NCI-H774 (cell line): Measurements from ENCODE around the gene PRRC2B.
A peak's percentile ranks its signal among the peaks of the same experiment; 100 is the strongest.
"Not testable (repeated sequence)": the region's sequence is repeated elsewhere in the genome, so short reads cannot be mapped to it uniquely, and the experiment has no call there.

Experiments
- DNase-seq: peaks from one replicate; lab custom pipeline; 2025; lab: John Stamatoyannopoulos, UW

PRRC2B gene

DNA sequence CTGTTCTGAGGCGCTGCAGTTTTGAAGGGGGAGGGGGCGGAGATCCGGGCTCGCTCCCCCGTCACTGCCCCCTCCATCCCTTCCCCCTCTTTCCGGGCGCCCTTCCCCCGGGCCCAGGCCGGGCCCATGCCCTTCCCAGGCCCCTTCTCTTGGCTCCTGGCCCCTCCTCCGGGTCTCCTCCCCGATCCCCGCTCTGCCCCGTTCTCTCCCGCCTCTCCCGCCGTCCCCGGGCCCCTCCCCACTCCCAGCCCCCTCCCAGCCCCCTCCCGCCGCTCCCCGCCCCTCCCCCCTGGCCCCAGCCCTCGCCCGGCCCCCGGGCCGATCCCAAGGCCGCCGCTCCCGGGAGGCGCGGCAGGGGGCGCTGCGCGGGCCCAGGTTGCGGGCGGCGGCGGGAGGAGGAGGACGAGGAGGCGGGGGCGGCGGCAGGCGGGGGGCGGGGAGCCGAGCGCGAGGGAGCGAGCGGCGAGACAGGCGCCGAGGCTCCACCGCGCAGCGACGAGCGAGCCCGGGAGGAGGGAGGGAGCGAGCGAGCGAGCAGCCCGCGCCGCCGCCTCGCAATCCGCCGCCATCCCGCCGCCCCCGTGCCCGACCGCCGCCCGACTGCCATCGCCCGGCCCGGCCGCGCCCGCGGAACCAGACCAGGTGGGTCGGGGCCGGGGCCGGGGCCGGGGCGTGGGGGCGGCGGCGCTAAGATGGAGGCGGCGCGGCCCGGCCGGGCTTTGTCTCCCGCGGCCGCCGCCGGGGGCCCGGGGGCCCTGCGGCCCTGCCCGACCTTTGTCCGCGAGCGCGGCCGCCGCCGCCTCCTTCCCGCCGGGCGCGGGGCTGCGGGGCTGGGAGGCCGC, at the start of gene PRRC2B:
PRRC2B (plus strand) TSS at position 465 of the 842 bp plus-strand sequence. CDS start 36,059 bp downstream, outside the sequence.
- DNase-seq = peak; percentile 92

DNA sequence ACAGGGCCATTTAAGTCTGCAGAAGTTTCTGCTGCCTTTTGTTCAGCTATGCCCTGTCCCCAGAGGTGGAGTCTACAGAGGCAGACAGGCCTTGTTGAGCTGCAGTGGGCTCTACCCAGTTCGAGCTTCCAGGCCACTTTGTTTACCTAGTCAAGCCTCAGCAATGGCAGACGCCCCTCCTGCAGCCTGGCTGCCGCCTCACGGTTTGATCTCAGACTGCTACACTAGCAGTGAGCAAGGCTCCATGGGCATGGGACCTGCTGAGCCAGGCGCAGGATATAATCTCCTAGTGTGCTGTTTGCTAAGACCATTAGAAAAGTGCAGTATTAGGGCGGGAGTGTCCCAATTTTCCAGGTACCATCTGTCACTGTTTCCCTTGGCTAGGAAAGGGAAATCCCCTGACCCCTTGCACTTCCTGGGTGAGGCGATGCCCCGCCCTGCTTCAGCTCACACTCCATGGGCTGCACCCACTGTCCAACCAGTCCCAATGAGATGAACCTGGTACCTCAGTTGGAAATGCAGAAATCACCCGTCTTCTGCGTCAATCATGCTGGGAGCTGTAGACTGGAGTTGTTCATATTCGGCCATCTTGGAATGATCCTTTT, 48.9 kb upstream of the PRRC2B start:
- DNase-seq = not testable (repeated sequence)

DNA sequence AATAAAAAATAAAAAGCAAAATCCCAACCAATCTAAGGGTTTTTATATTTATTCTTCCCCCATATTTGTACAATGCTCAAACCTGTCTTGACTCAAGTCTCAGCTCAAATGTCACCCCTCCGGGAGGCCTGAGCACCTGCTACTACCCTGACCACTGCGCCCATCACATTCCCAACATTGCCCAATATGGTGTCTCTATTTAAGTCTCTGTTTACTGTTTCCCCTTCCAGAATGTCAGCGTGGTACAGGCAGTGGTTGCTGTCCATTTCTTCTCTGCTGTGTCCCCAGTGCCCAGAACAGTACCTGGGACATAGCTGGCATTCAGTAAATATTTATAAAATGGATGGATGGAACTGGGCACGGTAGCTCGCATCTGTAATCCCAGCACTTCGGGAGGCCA, 47.3 kb upstream of the PRRC2B start:
- DNase-seq = no peak

DNA sequence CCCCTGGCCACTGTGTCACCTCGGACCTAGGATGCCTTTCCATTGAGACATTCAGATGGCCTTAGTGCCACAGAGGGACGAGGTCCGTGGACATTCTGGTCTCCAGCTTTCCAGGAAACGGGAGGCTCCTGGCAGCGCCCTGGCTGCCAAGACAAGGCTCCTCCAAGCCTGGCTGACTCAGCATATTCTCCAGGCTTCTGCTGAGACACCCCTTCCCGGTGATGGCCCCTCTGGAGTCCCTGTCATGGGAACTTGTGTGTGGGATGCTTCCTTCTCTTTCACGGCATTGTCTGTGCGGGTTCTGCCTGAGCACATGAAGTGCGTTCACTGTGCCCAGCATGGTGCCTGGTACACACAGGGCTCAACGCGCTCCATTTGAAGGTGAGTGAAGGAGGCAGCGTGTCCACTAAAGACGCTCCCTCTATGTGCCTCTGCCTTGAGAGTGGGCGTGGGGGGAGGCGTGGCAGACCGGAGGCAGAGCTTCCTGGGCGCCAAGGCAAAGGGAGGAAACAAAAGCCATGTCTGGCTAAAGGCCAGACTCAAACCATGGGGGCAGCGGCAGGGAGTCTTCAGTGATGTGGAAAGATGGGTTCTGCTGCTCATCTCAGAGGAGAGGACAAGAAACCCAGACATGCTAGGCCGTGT, 46.4 kb upstream of the PRRC2B start:
- DNase-seq = no peak

DNA sequence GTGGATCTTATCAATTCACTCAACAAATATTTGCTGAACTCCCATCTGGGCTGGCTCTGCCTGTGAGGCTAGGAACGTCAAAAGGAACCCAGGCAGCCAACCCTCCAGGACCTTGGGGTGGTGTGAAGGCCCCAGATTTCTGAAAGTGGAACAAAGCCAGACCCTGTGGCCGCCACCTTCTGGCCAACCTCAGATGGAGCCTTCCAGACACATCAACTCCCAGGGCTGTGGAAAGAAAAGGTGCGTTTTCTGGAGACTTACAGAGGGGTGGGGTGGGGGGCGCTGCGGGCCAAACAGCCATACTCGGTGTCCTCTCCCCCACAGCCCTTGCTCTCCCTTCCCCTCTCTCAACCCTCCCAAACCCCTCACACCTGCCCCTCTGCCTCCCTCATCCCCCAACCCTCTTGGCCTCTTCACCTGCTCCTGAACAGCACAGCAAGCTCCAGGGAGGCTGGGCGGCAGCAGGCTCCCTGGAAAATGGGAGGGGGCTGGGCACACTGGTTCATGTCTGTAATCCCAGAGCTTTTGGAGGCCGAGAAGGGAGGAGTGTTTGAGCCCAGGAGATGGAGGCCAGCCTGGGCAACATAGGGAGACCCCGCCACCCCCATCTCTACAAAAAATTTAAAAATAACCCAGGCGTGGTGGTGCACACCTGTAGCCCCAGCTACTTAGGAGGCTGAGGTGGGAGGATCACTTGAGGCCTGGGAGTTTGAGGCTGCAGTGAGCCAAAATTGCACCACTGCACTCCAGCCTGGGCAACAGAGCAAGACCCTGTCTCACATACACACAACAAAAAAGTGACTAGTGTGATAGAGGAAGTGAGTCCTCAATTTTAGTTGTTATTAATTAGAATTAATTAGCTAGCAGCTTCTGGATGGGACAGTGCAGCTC, 45.0 kb upstream of the PRRC2B start:
- DNase-seq = no peak

DNA sequence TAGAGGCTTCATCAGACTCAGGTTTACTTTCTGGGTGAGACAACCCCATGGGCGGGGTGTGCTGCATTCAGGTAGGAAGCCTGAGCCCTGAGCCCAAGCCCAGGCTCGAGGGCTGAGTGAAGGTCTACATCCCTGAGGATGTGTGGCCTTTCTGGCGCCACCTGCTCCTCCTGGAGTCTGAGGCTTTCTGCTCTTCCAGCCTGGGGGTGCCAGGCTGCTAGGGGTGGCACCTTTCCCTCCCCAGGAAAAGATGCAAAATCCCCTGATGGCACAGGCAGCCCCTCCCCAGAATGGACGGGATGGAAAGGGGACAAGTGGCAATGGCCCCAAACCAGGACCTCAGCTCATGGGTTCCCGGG, 44.4 kb upstream of the PRRC2B start:
- no peak for DNase-seq

DNA sequence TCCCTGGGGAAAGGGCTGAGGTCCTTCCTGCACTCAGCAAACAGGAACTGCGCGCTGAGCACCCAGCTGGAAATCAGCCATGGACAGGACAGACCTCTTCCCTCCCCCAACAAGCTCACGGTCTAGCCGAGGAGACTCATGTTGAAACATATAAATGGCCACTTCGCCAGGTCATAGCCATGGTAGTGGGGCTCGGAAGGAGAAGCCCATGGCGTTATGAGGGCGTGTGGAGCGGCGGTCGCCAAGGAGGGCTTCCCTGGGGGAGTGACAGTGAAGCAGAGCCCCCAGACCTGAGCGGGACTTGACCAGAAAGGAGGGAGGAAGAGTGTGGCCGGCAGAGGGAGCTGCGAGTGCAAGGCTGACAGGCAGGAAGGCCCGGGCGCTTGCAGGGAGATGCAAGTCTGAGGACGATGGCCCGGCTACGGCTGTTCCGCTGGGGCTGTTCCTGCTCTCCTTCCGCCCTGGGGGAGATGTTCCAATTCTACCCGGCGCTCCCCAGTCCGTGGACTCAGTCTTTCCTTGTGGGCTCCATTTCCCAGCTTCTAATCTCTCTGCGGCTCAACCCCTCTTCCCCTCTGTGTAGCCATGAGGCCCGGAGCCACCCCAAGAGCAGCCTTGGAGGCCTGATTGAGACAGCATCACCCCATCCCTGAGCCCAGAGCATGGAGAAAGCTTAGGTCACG, 43.9 kb upstream of the PRRC2B start:
- peak; percentile 73 for DNase-seq

DNA sequence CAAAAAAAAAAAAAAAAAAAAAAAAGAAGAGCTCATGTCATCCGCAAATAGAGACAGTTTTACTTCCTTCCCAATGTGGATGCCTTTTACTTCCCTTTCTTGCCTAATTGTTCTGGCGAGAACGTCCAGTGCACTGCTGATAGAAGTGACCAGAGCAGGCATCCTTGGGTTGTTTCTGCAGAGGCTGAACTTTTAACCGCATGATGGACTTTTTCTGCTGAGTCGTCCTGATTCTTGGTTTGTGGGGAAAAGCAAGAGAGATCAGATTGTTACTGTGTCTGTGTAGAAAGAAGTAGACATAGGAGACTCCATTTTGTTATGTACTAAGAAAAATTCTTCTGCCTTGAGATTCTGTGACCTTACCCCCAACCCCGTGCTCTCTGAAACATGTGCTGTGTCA, 37.4 kb upstream of the PRRC2B start:
- DNase-seq = not testable (repeated sequence)

DNA sequence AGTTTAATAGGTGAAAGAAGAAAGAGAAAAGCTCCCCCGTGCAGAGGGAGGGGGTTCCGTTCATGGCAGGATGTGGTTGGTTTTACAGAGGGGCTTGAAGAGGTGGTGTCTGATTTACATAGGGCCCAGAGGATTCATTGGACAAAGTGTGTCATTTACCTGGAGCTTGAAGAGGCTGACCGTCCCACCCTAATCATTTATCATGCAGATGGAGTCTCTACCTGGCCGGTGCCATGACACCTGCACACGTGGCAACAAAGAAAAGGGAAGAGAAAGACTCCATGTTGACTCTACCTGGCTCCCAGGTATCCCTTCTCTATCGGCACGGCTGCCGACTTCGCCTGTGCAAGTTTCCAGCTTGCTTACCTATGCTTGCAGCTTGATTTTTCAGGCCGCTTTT, 35.3 kb upstream of the PRRC2B start:
- no peak for DNase-seq

DNA sequence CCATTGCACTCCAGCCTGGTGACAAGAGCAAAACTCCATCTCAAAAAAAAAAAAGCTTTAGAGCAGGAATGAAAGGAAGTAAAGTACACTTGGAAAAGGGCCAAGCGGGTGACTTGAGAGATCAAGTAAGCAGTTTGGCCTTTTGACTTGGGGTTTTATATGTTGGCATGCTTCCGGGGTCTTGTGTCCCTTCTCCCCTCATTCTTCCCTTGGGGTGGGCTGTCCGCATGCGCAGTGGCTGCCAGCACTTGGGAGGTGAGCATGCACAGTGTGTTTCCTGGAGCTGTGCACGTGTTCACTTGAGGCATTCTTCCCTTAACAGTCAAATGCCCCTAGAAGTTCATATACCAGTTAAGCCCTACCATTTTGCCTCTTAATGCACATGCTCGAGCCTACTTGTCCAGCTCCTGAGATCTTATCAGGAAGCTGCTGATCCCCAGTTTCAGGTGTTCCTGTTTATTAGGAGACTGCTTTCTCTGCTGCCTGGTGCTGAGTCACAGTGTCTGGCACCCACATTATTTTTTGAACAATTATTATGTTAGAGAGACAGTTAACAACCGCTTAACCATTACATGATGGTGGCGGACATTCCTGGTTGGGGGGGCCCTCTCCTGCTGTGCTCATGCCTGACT, 32.6 kb upstream of the PRRC2B start:
- no peak for DNase-seq

DNA sequence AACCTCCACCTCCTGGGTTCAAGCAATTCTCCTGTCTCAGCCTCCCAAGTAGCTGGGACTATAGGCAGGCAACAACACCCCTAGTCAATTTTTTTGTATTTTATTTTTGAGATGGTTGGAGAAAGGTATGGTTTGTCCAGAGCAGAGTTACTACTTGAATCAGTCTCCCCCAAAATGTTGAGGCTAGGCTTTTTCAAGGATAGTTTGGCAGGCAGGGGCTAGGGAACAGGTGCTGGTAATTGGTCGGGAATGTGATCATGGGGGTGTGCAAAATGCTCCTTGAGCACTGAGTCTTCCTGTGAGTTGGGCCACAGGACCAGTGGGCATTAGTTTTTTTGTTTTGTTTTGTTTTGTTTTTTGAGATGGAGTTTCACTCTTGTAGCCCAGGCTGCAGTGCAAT, 28.3 kb upstream of the PRRC2B start:
- no peak for DNase-seq

DNA sequence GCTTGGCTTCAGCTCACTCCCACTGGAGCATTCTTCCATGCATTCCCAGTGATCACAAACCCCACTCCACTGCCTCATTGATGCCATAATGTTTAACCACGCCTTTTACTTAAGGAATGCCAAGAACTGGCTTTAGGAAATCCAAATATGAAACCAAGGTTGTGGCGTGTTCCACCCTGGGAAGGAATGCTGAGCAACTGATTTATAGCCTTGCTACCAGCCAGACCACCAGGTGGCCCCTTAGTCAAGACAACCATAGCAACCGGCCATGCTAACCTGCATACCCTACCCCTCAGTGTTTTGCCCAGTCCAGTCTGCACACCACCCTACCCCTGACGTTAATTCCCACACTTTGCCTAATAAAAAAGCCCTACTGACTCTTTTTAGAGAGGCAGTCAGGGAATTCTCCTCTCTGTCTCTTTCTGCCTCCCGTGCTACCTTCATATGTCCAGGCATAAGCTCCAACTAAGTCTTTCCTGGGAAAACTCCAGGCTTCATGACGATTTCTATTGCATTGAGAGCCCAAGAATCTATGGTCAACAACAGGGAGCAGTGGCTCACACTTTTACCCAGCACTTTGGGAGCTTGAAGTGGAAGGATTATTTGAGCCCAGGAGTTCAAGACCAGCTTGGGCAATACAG, 27.0 kb upstream of the PRRC2B start:
- no peak for DNase-seq

DNA sequence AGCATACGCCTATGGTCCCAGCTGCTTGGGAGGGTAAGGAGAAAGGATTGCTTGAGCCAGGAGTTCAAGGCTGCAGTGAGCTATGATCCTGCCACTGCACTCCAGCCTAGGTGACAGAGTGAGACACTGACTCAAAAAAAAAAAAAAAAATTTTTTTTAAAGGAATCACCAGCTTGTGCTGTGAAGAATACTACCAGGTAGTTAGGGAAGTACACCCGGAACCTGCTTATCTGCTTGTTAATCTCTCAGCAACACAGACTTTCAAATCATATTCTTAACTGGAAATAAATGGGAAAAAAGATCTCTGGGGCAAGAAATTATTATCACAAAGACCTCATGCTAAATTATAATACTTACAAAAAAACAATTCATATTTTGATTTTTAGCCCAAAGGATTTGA, 26.4 kb upstream of the PRRC2B start:
- DNase-seq = no peak

DNA sequence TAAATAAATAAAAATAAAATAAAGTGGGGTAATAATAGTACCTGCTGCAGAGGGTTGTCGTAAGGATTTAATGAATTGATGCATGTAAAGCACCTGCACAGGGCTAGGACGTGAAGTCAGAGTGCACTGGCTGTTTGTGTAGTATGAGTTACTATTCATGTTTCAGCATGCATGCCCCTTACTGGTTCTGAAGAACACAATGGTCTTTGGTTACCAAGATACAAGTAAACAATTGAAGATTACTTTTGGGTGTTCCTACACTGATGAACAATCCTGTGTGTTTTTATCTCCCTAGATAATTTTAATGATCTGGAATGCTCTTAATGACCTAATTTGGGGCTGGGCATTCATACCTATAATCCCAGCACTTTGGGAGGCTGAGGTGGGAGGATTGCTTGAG, 23.2 kb upstream of the PRRC2B start:
- no peak for DNase-seq

DNA sequence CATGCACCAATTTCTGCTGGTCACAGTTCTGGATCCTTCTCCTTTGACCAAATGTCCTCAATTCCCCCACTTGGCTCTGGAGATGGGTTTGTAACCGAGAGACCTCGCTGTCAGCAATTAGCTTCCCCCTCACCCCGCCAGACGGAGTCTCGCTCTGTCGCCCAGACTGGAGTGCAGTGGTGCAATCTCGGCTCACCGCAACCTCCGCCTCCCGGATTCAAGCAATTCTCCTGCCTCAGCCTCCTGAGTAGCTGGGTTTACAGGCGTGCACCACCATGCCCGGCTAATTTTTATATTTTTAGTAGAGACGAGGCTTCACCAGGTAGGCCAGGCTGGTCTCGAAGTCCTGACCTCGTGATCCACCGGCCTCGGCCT, 21.3 kb upstream of the PRRC2B start:
- not testable (repeated sequence) for DNase-seq

DNA sequence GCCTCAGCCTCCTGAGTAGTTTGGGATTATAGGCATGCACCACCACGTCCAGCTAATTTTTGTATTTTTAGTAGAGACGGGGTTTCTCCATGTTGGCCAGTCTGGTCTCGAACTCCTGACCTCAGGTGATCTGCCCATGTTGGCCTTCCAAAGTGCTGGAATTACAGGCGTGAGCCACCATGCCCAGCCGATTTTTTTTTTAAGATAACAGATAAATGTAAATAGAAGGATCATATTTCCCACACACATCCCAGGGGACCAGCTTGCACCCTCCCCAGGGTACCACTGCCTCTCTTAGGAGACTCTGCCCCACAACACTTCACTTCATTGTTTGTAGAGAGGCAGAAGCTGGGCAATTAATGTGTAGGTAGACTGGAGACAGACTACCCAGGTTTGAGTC, 19.2 kb upstream of the PRRC2B start:
- DNase-seq = not testable (repeated sequence)

DNA sequence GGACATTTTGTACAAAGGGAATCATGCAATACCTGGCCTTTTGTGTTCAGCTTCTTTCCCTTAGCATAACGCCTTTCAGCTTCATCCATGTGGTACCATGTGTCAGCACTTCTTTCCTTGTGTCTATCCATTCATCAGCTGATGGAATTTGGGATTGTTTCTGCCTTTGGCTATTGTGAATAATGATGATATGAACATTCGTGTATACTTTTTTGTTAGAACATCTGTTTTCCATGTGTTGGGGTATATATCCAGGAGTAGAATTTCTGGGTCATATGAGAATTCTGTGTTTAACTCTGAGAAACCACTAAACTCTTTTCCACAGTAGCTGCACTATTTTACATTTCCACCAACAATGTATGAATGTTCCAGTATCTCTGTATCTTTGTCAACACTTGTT, 14.8 kb upstream of the PRRC2B start:
- no peak for DNase-seq

DNA sequence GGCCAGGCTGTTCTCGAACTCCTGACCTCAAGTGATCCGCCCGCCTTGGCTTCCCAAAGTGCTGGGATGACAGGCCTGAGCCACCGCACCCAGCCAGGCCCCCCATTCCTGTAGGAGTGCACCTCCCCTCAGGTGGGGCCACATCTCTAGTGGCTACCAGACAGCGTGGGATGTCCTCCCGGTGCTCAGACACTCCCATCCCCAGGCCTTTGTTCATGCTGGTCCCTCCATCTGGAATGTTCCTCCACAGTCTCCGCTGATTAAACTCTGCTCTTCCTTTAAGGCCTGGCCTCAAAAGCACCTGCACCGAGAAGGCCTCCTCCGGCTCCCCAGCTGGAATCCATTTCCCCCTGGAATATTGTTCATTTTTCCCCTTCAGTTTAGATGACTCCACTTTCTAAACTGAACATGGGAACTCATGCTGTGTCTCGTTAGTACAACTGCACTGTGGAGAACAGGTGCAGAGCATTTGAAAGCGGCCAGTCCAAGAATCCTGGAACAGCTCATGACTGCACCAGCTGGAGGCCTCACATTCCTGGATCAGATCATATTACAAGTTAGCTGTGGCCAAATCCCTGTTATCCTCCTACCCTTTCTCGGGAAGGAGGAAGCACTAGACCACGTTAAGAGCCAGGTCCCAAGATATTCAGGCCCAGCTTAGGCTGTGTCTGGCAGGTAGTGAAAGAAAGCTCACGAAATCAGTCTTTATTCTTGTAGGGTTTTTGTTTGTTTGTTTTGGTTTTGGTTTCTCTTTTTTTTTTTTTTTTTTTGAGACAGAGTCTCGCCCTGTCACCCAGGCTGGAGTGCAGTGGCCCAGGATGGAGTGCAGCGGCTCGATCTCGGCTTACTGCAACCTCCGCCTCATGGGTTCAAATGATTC, 10.8 kb upstream of the PRRC2B start:
- DNase-seq = peak; percentile 70

DNA sequence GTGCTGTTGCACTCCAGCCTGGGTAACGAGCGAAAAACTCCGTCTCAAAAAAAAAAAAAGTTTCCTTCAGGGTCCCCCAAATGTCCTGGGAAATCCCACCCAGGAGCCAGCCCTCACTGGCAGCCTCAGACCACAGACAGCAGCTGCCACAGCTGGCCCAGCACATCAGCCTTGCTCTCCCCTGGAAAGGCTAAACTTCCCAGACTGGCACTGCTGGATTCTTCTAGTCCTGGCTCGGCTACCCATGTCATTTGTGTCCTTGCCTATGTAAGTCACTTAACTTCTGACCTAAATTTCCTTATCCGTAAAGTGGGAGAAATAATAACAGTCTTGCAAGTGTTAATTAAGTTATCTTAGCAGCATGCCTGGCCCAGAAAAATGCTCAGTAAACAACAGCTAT, 8.6 kb upstream of the PRRC2B start:
- DNase-seq = no peak

DNA sequence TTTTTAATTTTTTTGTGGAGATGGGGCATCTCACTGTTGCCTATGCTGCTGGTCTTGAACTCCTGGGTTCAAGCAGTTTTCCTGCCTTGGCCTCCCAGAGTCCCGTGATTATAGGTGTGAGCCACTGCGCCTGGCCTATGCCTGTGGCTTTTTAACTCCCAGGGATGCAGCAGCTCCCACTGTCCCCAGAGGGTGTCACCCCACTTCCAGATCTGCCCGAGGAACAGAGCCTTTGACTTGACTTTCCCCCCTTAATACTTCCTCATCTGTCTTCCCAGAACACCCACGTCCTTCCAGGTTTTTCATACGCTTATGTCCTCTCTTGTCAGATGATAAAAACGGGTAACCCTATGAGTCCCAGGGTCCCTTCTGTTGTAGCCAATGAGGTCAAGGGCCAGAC, 7.6 kb upstream of the PRRC2B start:
- DNase-seq = no peak
